Activated CD4-positive, alpha-beta T cell treated with anti-CD3 and anti-CD28 coated beads for 24 hours (primary cell): ENCODE measurements around the gene BCAS3.

ENCODE experiments used
- DNase-seq, 2 donors: peaks; one replicate each; pipeline ENCODE4 v3.0.0-alpha.2; 2020; ENCODE audit warnings: low read depth in 2 of 2

Gene BCAS3

DNA sequence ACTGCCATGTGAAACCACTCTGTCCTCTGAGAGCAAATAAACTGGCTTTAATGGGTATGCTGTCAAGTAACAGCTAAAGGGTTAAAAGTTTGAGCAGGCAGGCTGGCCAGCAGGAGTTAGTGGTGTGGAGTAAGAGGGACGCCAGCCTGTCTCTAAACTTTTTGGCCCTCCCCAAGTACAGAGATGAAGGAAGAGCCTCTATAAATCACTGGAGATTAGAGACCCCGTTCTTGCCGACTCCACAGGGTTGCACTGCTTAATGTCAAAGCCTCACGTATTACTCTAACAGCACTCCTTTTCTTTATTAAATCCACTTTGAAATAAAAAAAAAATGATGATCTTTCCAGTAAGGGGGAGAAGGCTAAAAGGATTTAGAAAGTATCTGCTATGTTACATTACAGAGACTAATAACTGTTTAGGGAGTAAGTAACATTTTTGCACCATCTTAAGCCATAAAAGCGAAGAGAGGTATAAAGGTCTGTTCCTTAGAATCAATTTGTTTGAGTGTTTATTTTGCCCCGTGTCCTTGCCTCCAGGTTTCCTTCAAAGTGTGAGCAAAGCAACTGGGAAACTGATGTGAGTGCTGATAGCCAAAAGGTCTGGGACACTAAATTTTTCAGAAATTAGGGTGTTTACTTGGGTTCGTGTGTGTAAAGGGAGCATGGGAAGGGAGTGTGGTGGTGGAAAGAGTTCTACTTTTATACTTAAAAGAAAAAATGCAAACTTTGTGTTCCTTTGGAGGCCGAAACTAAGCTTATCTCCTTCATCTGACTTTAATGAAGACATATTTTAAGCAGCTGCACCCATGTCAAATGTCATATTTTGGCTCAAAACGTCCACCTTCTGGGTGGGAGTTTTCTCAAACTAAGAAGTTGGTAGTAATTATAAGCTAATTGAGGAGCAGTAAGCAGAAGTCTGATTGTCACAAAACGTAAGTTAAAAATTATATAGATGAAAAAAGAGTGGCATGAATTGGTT is 612.0 kb downstream of the BCAS3 start:
- no peak for DNase-seq

DNA sequence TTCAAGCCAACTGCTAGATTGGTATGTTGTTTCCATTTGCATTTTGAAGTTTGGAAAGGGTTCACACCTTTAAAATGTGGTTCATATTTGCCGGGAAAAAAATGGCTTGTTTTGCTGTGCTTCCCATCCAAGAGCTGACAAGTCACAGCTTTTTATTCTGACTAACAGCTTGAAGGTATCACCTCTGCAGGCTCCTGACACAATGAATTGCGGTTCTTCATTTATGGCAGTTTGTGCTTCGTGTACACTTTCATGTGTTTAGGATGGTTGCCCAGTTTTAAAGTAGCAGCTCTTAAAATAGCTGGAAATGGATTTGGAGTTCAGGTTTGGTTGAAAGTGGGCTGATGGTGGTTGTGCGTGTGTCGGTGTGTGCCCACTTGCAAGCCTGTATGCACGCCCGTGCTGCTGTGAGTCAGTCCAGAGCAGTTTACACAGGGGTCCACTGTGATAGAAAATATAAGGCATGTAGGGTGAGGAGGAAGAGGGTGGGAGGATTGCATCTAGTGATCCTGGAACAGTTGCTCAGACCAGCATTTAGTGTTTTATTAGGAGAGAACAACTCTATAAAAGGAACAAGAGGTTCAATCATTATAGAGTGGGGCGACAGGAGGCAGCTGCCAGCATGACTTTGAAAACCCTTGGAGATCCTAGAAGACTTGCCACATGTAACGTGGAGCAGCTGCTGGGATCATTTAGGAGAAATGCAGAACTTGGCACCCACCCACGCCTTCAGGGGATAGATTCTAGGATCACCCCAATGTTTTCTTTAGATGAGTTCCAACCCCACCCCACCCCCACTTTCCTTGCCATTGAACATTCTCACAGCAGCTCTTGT is 614.0 kb downstream of the BCAS3 start:
- no peak for DNase-seq

DNA sequence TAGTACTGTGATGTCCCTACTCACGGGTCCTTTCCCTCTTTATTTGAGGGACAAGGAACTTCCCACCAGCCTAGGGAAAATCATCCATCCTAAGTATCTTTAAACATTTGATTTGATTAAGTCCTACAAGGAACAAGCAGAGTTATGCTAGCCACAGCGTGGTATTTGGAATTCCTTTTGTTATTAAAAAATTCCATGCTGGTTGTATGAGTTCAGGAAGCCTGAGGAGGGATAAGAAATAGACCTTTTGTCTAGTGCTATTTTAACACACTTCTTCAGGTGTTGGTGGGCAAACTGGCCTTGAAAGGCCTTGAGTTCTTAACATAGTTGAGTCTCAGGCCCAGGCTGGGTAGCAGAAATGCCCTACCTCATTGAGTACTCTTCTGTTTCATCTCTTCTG is 616.6 kb downstream of the BCAS3 start:
- no peak for DNase-seq

DNA sequence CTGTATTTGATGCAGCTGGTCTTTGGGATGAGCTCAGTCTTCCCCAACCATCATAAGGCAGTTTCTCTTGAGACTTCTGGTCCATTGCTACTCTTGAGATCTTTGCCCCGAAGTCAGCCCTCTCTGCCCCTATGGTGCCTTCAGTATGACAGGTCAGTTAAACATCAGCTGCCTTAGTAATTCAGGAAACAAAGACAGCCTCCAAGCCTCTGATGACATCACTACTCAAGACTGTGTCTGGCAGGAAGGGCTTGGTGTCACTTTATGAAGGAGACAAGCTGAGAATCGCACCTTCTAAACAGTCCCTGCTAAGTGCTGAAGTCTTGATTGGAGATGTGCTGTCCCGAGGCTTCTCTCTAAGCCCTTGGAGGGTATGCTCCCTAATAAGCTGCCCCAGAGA is 617.1 kb downstream of the BCAS3 start:
- no peak for DNase-seq

DNA sequence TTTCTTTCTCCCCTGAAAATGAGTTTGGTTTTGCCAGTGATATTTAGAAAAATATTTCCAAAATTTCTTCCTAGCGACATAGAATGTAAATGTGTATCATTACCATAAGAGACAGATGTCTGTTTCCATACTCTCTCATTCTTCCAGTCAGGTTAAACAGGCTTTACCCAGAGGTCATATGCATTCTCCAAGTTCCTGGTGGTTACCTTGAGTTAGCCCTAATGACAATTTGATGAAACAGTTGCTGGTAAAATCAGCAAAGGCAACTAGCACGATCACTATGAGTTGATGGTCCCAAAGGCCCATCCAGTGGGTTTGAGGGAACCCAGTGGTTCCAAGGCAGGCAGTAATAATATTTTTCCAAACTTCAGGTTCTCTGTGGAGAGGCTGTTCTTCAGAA is 618.4 kb downstream of the BCAS3 start:
- DNase-seq, result no peak

DNA sequence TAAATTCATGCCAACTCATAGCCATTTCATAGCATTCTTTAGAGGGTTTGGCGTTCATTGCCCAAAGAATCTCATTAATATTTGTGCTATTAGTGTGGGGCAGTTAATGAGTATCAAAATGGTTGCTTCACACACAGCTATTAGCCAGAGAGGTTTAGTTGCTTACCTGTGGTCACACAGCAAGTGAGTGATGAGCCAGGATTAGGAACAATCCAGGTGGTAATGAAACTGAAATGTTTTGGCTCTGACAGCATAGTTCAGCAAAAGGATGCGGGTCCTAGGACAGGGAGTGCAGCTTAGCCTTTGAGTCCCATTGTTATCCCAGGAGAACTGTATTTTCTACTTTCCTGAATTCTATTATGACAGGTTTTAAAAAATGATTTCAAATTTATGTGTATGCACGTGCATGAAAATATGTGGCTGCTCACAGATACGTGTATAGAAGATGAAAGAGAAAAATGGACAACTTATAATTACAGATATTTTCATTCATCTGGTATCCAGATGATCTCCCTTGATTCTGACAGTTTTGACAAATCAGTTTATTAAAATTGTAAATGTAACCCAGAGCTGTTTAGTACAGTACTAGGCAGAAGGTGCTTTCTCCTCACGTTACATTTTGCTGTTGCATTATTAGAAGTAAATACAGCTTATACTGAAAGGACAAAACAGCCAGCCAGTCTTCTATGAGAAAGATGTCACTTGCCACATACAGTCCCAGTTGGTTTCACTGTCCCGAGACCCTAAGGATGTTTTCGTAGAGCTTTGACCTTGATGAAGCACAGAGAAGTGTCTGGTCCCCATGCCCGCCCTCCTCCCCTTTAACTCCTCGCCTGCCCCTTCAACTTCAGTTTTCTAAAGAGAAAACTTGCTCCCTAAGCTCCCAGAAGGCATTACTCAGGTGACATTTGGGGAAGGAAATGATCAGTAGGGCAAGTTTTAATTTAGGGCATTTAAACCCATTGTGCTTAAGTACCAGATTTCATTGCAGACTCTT is 622.2 kb downstream of the BCAS3 start:
- no peak for DNase-seq

DNA sequence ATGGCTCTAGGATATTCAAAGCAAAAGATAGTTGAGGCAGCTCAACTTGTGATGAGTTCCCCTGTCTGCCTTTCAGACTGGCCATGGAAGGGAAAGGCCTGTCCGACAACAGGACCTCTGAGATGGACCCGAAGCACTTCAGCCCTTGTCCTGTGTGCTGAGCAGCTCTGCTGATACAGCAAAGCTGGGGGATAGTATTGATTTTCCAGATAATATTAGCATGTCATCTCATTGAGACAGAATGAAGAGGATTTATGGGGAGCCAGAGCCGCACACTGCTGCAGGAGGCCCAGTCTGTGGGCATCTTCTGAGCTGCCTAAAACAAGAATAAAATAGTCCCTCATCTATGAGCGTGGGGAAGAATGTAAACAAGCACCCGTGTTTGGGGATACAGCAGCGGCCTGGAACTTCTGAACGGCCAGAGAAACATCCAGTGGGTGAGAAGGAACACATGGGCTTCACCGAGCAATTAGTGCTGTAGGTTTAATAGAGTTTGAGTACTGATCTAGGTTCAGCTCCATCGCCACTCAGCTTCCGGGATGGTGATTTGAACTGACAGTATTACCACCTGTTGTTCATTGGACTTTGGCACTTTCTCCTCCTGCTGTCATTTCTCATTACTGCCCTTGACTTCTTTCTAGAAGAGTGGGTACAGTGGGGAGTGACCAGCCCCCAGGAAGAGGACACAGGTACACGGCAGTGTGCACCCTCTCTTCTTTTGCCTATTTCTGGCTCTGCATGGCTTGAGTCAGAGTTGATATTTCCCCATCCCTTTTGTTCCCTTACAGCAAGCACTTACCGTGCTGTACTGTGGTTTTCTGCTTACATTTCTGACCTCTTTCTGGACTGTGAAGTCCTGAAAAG is 625.5 kb downstream of the BCAS3 start:
- DNase-seq, result no peak

DNA sequence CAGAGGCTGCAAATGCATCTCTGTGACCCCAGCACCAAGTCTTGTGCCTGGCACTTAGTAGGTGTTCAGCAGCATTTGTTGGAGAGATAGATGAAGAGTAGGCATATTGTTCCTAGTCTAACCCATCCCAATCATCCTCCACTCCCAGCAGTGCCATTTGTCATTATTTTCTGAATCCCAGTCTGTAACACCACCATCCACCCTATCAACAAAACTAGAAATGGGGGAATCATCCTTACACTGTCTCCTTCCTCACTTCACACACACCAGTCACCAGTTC is 626.1 kb downstream of the BCAS3 start:
- DNase-seq, result no peak

DNA sequence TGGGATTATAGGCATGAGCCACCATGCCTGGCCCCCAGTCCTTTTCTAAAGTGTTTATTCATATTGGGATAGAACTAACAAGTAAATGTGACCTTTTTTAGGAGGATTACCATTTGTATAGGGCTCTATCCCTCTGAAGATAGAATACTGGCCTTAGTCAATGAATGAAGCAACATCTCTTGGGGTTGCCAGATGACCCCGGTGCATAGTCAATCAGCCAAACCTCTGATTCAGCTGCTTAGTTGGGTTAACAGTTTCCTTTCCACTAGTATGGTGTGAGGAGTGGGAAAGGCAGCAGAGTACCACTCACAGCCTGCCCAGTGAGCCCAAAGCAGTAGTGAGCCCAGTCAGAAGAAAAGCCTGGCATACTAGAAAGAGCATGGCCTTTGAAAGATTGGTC is 627.4 kb downstream of the BCAS3 start:
- no peak for DNase-seq

DNA sequence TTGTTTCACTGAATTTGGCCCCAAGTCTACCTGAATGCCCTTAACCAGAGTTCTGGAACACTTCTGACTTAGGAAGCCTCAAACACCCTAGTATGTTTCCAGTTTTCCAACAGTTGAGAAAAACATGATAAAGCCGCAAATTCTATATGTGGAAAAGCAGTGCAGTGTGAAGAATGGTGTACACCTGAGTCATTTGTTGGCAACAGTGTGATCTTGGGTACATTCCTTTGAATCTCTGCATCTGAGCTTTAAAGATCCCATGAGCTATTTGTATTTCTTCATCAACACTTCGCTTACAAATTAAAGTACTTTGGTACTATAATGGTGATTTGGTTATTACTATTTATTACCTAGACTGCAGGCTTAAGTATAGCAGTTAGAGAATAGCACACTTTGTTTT is 628.4 kb downstream of the BCAS3 start:
- no peak for DNase-seq

DNA sequence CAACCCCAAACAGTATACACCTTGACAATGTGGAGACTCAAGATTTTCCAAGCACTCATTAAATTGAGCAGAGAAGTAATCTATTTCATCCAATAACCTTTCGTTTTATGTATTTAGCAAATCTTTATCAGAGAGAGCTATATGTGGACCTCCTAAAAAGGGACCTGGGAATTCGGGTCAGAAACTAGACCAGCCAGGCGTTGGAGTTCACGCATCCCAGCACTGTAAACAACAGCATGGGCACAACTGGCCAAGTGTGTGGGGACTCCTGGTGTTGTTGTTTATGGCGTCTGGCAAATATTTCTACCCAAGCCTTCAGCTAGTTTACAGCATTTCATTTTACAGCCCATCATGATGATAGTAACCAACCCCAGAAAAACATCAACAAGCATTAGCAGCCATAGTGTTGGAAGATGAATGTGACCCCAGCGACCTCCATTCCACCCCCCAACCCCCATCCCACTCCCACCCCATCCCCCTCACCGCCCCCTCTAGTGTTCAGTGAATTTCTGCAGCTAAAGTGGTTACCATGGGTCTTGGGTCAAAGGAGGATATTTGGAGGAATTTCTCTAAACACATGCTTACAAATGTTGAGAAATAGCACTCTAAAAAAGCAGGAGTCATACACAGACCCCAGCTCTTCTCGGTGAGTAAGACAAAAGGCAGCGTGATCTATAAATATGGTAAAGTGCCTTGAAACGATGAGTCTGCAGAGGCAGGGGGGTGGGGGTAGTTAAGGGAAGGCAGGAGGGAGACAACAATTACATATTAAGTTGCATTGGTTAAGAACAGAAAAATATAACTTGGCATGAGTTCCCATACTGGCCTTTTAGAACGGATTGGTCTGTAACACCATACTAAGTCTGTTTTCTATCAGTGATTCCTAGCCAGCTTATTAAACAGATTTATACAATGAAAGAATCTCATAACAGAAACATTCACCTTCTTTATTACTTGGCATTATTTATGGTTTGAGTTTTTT is 630.5 kb downstream of the BCAS3 start:
- DNase-seq, result no peak

DNA sequence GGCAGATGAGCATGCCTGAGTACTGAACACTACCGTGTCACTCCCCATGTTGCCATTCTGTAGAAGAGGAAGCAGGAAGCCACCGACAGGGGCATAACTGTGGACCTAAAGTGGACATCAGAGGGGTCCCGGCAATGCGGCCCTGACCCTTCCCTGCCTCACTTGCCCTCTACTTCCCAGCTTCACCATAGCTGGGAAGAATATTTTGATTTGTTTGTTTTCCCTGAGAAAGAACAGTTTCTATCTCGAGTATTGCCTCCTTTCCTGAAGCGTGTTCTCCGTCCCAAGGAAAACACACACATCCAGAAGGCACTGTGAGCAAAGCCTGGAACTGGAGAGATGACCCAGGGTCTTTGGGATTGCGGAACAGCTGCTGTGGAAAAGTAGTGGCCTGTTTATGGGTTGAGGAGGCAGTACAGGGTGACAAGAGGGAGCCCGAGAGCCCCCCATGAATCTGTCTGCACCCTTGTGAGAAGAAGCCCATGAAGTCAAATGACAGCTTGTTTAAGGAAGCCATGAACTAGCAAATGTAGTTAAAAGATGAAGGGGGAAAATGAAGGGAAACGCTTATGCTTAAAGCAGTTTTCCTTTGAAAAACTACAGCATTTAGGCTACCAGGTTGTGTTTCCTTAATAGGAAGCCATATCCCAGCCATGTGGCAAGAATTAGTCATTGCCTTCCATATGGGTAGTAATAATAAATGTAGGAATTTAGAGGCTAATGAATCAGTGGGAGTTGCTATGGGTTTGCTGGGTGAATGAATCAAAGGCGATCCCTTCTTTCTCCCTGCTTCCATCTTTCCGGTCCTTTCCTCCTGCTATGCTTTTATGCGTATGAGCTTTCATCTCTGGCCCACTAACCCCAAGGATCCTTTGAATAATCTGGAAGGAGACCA is 632.0 kb downstream of the BCAS3 start:
- DNase-seq, result no peak

DNA sequence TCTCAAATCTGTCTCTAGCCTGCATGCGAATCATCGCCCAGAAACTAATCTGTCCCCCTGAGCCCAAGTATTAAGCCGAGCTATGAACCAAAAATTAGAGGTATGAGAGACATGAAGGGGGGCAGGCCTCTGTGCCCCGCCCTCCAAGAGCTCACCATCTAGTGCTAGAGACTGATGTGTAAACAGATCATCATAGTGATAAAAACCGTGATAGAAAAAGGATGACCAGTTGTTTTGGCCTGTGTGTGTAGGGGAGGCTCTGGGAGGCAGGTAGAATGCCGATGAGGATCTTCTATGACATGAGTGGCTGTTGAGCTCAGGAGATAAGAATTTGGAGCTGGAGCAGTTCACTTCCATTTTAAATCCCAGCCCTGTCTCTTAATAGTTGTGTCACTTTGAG is 632.9 kb downstream of the BCAS3 start:
- DNase-seq, result no peak

DNA sequence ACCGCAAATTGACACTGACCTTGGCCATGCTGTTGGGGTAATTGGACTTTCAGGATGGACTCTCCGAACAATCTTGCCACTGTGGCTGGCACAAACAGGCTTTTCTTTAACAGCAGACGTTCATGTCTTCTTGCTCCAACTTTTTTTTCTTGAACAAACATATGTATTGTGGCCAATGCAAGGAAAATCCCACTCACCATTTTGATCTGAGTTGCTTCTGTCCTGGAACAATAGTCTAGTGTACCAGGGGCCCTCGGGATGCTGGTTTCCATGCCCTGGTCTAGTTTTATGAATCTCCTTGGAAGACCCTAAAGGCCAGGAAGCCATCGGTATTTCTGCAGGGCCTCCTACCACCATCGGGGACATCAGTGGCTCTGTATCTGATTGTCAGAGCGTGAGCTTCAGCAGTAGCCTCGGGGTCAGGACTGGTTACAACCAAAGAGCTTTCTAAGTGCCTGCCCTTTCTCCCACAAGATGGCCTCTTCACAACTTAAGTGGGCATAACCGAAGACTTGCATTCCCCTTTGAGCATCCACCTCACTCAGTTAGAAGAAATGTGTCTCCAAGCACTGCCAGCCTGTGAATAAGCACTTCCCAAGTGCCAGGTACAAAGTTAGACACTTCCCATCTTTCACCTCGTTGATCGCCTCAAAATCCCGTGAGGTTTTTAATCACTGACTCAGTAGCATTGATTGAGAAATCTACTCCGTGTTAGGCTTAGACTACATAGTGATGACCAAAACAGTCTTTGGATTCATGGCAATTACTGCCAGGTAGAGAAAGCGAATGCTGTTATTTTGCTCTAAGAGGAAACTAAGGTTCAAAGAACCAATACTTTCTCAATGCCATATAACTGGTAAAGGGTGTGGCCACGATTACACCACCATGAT is 635.0 kb downstream of the BCAS3 start:
- DNase-seq, result no peak

DNA sequence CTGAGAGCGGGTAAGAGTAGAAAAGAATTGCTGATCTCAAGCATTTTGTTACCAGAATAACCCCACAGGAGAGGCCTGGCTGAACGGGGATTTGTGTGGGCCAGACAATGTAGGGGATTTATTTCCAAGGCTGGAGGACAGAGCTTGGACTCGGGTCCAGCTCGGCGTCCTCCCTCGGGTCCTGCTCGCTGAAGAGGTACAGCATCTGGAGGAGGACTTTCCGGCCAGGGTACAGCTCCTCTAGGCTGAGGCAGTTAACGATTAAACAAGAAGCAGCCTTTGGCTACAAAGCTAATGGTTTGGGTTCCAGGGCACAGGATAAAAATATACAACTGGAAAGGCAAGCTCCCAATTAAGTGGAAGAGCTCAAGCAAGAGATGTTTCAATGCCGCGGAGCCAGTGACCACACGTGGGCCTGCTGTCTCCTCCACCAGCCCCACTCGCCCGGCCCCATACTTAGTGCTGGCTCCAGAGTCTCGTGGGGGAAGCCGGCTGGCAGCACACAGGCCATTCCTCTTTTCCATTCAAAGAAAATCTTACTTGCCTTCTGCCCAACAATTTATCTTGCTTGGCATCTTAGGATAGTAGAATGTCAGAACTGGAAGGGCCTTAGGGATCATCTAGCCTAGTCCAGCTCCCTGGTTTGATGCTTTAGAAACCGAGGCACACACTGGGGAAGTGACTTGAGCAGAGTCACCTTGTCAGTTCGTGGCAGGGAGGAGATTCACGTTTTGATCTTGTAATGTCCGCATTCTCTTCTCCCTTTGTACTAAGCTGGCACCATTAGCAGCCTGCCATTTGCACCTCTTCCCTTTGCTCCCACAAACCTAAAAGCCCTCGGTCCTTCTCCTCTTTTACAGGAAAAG is 636.0 kb downstream of the BCAS3 start:
- no peak for DNase-seq

DNA sequence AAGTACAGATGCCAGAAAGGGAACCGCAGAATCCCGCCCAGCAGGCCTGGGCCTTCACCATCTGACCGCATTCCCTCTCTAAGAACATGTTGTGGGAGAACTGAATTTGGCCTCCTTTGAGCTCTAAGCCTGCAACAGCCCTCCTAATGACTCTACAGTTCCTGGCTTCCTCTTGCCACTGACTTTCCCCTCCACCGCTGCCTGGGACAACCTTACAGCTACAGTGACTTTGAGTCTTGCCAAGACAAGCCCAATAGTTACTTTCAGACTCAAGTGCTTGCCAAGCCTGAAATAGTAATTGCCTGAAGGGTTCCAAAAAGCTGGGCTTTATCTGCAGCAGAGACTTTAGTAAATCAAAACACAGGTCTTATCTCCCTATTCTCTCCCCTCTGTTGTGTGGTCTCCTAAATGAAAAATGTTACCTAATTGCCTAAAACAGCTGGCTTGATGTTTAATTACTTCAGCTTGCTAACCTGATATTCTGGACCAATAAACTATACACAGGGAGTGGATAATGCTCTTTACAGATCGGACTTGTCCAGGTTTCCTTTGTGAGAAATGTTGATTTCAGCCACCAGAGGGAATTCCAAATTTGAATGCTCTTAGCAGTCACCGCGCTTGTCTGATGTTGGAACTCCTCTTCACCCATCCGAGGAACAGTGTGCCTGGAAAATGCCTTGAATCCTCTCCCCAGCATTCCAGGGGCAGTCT is 636.9 kb downstream of the BCAS3 start:
- no peak for DNase-seq
